Myometrial cell (primary cell): ENCODE measurements around the gene CDKL2. TPM values are rescaled to one million over a fixed set of nuclear protein-coding genes. Genes with fewer than 3 reads are reported as not detected.

Experiments used
- total RNA-seq: library from RNA; depleted of rRNA; stranded (reverse); fragments of >200 nt; gene quantifications from 2 replicates; pipeline ENCODE4 v1.2.3, GENCODE V29; 2015

The CDKL2 gene
- 0.86 and 0.89 TPM in 2 replicates for total RNA-seq

DNA sequence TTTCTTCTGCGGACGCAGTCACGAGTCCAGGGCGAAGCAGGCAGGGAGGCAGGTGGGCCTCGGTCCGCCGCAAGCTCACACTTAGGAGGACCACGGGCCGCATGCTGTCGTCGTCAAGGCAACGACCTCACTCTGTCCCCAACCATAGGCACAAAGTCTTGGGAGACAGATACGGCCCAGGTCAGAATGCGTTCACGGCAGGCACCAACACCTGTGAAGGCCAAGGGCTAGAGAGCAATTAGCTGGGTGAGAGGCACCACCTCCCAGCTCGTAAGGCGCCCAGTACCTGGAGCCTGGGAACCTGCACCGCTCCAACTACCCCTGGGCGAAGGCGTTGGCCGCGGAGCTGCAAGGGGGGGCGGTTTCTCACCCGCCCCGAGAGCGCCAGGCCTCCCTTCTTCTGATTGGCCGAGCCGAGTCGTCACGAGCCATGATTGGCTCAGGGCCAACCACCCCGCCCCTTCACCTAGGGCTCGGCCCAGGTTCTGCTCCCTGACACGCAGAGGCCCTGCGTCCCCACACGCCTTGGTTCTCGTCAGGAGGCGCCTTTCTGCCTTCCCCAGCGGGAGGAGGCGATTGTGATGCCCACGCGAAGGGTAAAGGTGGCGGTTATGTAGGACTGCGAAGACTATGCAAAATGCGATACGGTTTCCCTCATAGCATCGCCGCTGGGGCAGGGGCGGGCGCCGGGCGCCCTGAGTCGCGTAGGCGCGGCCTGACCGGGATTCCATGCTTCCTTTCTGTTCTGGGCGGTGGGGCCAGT is at the start of gene CDKL2:
Gene CDKL2, minus strand, starts transcription at position 355 of the 763 bp plus-strand sequence. CDS start 4,540 bp downstream, outside the sequence.

DNA sequence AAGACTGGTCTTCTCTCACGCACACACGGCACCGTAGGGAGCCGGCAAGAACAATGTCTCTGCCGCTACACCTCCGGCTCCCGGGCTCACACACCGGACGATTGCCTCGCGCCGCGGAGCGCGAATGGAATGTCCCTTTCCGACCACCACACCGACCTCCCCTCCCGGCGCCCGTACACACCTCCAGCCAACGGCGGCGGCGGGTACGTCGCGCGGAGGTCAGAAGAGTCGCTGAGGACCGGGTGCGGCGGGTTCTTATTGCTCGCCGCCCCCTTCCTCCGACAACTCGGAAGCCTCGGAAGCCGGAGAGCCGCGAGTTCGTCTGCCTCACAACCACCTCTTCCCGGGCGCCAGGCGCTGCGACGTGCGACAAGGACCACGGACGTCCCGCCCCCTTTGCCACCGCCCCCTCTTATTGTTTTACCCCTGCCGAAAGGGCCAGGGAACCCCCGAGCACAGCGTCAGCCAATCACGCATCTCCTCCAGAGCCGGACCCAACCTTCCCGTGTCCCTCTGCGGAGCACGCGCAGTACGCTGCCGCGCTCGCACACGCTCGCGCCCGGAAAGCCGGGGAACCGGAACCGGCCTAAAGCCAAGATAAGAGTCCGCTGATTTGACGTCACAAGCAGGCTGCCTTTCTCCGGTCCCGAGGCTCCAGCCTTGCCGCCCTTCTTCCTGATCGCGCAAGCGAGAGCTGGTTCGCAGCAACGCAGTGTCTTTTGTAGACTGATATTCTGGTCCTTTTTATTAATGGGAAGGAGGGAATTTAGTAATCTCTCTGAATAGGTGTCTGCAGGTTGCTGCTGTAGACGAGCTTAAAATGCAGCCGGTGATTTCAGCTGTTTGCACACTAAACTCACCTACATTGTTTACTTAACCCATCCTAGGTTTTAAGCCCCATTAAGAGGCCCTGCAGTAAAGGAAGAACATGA is 43.0 kb upstream of the CDKL2 start, which contains the start of gene G3BP2:
Gene G3BP2, minus strand, starts transcription at position 385 of the 932 bp plus-strand sequence. CDS start 11,386 bp downstream, outside the sequence.

DNA sequence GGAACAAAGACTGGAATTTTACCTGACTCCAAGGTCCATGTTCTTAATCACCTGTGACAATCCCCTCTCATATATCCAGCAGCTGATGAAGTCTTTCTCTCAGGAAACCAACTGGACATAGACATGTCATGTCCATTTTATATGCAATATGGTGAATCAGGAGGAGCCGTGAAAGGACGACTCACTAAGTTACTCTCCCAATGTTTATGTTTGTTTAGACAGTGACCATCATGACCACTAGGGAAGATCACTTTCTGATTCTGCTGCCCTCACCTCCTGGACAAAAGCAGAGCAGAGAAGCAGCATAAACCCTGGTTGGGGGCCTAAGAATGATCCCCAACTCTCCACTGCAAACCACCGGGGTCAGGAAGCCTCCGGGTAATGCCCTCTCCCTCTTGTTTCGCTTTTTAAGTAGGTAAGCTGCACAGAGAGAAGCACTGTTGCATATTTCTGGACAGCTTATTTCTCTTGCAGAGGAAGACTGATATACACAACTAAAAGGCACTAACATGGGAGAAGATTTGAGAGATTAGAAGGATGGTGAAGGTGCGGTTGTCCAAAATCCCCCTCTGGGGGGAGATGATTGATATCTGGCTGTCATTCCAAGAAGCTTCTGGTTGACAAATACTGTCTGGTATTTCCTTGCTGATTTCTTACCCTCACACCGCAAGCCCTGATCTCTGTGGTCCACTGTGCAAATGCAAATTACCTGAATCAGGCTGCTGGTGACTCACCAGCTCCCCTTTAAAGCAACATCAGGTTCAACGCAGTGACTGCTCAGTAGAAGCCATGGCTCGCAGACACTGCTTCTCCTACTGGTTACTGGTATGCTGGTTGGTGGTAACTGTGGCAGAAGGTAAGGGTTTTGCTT is 74.8 kb downstream of the CDKL2 start, which contains the start of gene ODAPH:
Gene ODAPH, plus strand, starts transcription at position 773 of the 871 bp plus-strand sequence. Its CDS starts 17 bp downstream, at position 790.

Other genes starting within 250 kb of the CDKL2 start
- gene RCHY1, start 116.1 kb downstream of the CDKL2 start, total RNA-seq: 16.1 and 22.0 TPM in 2 replicates
- gene THAP6, start 116.1 kb downstream of the CDKL2 start, total RNA-seq: 4.9 and 9.6 TPM in 2 replicates
- gene ODAPH, start 74.5 kb downstream of the CDKL2 start, total RNA-seq: not detected in 2 replicates
- gene G3BP2, start 42.9 kb upstream of the CDKL2 start, total RNA-seq: 84.8 and 115 TPM in 2 replicates
- gene USO1, start 94.0 kb upstream of the CDKL2 start, total RNA-seq: 98.3 and 128 TPM in 2 replicates